KMS-11 (cell line): ENCODE results near the gene LCP2.

ENCODE experiments used
- H2AFZ ChIP-seq: fragments of 200-600 bp; sonication (generic); 2 replicates; pipeline ENCODE4 v1.6.1; 2016; ENCODE audit warnings: antibody characterized with exemption, mixed run types, low read depth
- H3K27ac ChIP-seq: fragments of 200-600 bp; sonication (generic); 2 replicates; pipeline ENCODE4 v1.6.1; 2016; ENCODE audit warnings: mild to moderate bottlenecking, mixed run types
- H3K27me3 ChIP-seq: fragments of 200-600 bp; sonication (generic); 2 replicates; pipeline ENCODE4 v1.6.1; 2017; ENCODE audit warnings: mild to moderate bottlenecking, low read depth, mixed run types, moderate library complexity; ENCODE audit not compliant: insufficient read depth
- H3K36me3 ChIP-seq: fragments of 200-600 bp; sonication (generic); 2 replicates; pipeline ENCODE4 v1.6.1; 2017; ENCODE audit warnings: mild to moderate bottlenecking, mixed run types; ENCODE audit not compliant: insufficient read depth
- H3K4me1 ChIP-seq: fragments of 200-600 bp; sonication (generic); 2 replicates; pipeline ENCODE4 v1.6.1; 2016; ENCODE audit warnings: mild to moderate bottlenecking, low read depth, mixed run types; ENCODE audit not compliant: poor library complexity, severe bottlenecking
- H3K4me2 ChIP-seq: fragments of 200-600 bp; sonication (generic); 2 replicates; pipeline ENCODE4 v1.7.0; 2016; ENCODE audit warnings: mild to moderate bottlenecking, mixed run types
- H3K4me3 ChIP-seq: fragments of 200-600 bp; sonication (generic); IDR thresholded peaks from 2 replicates; pipeline ENCODE4 v1.6.1; 2017; ENCODE audit warnings: low read depth, low read length, mixed read lengths; ENCODE audit not compliant: insufficient read depth
- H3K79me2 ChIP-seq: fragments of 200-600 bp; sonication (generic); 2 replicates; pipeline ENCODE4 v1.6.1; 2016; ENCODE audit warnings: low read depth, mixed run types; ENCODE audit not compliant: insufficient read depth
- H3K9ac ChIP-seq: fragments of 200-600 bp; sonication (generic); 2 replicates; pipeline ENCODE4 v1.6.1; 2016; ENCODE audit warnings: mild to moderate bottlenecking, mixed run types
- H4K20me1 ChIP-seq: fragments of 200-600 bp; sonication (generic); 2 replicates; pipeline ENCODE4 v1.6.1; 2016; ENCODE audit warnings: mild to moderate bottlenecking, mixed run types; ENCODE audit not compliant: insufficient read depth
- CTCF ChIP-seq: fragments of 200-600 bp; sonication (generic); conservative IDR thresholded peaks from 2 replicates; pipeline ENCODE4 v1.6.1; 2017; ENCODE audit warnings: low read depth, mild to moderate bottlenecking, antibody characterized with exemption, low read length, moderate library complexity, mixed read lengths

The LCP2 gene

DNA sequence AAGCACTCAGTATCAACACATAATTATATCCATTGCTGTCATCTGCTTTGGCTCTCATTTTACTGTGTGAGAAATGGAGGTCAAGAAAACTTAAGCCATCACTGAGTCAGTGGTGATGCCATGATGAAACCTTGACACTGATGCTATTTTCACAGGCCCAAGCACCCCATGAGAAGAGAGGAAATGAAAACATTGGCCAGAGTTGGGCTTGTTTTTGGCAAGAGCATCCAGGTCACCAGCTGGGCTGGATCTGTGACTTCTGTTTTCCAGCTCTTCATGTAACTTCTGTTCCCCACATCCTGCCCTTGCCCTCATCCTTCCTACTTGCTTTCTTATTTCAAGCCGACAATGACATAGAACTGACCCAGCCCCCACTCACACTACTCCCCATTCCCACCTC is 10.0 kb downstream of the LCP2 start:
- H3K4me3 ChIP-seq = no peak overlapping the region
- H4K20me1 ChIP-seq = no peaks in the 10 kb centered on the region
- no peaks in the 10 kb centered on the region for H3K27me3 ChIP-seq
- no peak overlapping the region for H3K27ac ChIP-seq
- H3K36me3 ChIP-seq = no peaks in the 10 kb centered on the region
- H3K4me2 ChIP-seq = no peak overlapping the region
- H3K4me1 ChIP-seq = no peaks in the 10 kb centered on the region
- no peaks in the 10 kb centered on the region for H3K79me2 ChIP-seq
- TF ChIP-seq CTCF = no peak
- H3K9ac ChIP-seq = no peak overlapping the region
- no peak overlapping the region for H2AFZ ChIP-seq

- no peaks in the 10 kb centered on the region for H3K27me3 ChIP-seq
- H3K4me2 ChIP-seq = no peak overlapping the region
- no peak overlapping the region for H2AFZ ChIP-seq
- no peaks in the 10 kb centered on the region for H3K4me1 ChIP-seq
- H3K9ac ChIP-seq = no peak overlapping the region
- no peak overlapping the region for H3K4me3 ChIP-seq
- no peak overlapping the region for H3K27ac ChIP-seq
- TF ChIP-seq CTCF = no peak
- no peaks in the 10 kb centered on the region for H4K20me1 ChIP-seq
- H3K36me3 ChIP-seq = no peaks in the 10 kb centered on the region
- H3K79me2 ChIP-seq = no peaks in the 10 kb centered on the region
These were observed 11.1 kb downstream of the LCP2 start for GRCh38 chr5:170286386-170286925.

DNA sequence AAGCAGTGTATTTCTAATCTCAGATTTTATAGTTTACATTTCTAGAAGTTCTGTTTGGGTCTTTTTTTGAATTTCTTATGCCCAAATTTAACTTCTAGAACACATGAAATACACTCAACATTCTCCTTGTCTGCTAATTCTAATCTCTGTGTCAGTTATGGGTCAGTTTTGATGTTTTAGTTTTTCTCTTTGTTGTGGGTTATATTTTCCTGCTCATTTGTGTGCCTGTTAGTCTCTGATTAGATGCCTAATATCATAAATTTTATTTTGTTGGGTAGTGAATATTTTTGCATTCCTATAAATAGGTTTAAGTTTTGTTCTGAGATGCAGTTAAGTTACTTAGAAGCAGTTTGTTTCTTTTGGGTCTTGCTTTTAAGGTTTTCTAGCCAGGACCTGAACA is 12.4 kb downstream of the LCP2 start:
- Histone ChIP-seq H3K36me3 (no peaks in the 10 kb centered on the region), H3K4me1 (no peaks in the 10 kb centered on the region), H3K27me3 (no peaks in the 10 kb centered on the region), H3K4me3 (no peak overlapping the region), H3K27ac (no peak overlapping the region), H3K9ac (no peak overlapping the region), H4K20me1 (no peaks in the 10 kb centered on the region), H2AFZ (no peak overlapping the region), H3K4me2 (no peak overlapping the region), H3K79me2 (no peaks in the 10 kb centered on the region)
- no peak for TF ChIP-seq CTCF

DNA sequence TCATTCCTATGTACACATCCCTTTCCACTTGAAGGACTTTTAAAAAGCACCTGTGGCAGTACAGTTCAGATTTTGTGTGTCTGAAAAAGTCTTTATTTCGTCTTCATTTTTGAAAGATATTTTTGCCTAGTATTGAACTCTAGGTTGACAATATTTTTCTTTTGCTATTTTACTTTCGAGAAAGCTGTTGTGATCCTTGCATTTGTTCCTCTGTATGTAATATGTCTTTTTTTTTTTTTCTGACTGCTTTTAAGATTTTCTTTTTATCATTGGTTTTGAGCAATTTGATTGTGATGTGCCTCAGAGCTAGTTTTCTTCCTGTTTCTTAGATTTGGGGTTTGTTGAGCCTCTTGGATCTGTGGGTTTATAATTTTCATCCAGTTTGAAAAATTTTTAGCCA is 13.3 kb downstream of the LCP2 start:
- Histone ChIP-seq H4K20me1 (no peaks in the 10 kb centered on the region), H3K27me3 (no peaks in the 10 kb centered on the region), H3K79me2 (no peaks in the 10 kb centered on the region), H2AFZ (no peak overlapping the region), H3K9ac (no peak overlapping the region), H3K4me3 (no peak overlapping the region), H3K27ac (no peak overlapping the region), H3K4me1 (no peaks in the 10 kb centered on the region), H3K4me2 (no peak overlapping the region), H3K36me3 (no peaks in the 10 kb centered on the region)
- no peak for TF ChIP-seq CTCF
